GM19099 (cell line): ENCODE results near the gene WNT9B.

Experiments
- POLR2A ChIP-seq: IDR thresholded peaks from 3 replicates; pipeline ENCODE4 v1.6.1; 2011; ENCODE audit warnings: low read depth; ENCODE audit not compliant: insufficient read length; ENCODE audit errors: extremely low read depth

The WNT9B gene

GRCh38 chr17:46898364-46898763 is 47.0 kb downstream of the WNT9B start:
- TF ChIP-seq POLR2A = no peak

GRCh38 chr17:46898860-46899259 is 47.5 kb downstream of the WNT9B start:
- TF ChIP-seq POLR2A = no peak

GRCh38 chr17:46901291-46901690 is 49.9 kb downstream of the WNT9B start:
- TF ChIP-seq POLR2A = no peak

- no peak for TF ChIP-seq POLR2A
These were observed 52.6 kb downstream of the WNT9B start for GRCh38 chr17:46903762-46904672.

GRCh38 chr17:46908068-46908737 is 56.8 kb downstream of the WNT9B start:
- no peak for TF ChIP-seq POLR2A

- no peak for TF ChIP-seq POLR2A
These were observed 59.0 kb downstream of the WNT9B start for GRCh38 chr17:46910179-46910927.

GRCh38 chr17:46911311-46911710 is 59.9 kb downstream of the WNT9B start:
- TF ChIP-seq POLR2A = no peak

- no peak for TF ChIP-seq POLR2A
These were observed 64.2 kb downstream of the WNT9B start for GRCh38 chr17:46915596-46915995.

- no peak for TF ChIP-seq POLR2A
These were observed 64.8 kb downstream of the WNT9B start for GRCh38 chr17:46916211-46916610.

GRCh38 chr17:46916623-46917022 is 65.2 kb downstream of the WNT9B start:
- no peak for TF ChIP-seq POLR2A

- TF ChIP-seq POLR2A = no peak
These were observed 65.7 kb downstream of the WNT9B start for GRCh38 chr17:46917041-46917440.

- no peak for TF ChIP-seq POLR2A
These were observed 66.1 kb downstream of the WNT9B start for GRCh38 chr17:46917516-46917915.

- TF ChIP-seq POLR2A = no peak
These were observed 71.1 kb downstream of the WNT9B start for GRCh38 chr17:46922487-46922803.

- peak; percentile 96 for TF ChIP-seq POLR2A
These were observed 71.6 kb downstream of the WNT9B start, which contains the start of gene GOSR2 for GRCh38 chr17:46922804-46923635. Gene GOSR2 (plus strand): TSS chr17:46923160. CDS start chr17:46923193, 33 bp downstream.

- TF ChIP-seq POLR2A = no peak
These were observed 73.9 kb downstream of the WNT9B start for GRCh38 chr17:46925185-46925868.
